A549 (cell line): Measurements from ENCODE around the gene TMEM164. TPM values are rescaled to one million over a fixed set of nuclear protein-coding genes. Genes with fewer than 3 reads are reported as not detected.

Experiments
- ATAC-seq, 2 experiments: fragments of 200-7000 bp in 1 of 2; fragments of >200 bp in 1 of 2; cut with Nextera tagmentation in 1 of 2; cut with Tn5 transposase in 1 of 2; 3 replicates each; pipeline versions ENCODE4 v1.8.0 to v1.9.1; 2018 to 2020; ENCODE audit warnings: mild to moderate bottlenecking in 1 of 2, moderate library complexity in 1 of 2
- CTCF ChIA-PET: fragments of 300-600 bp; sonication (Branson Sonifier 250); formaldehyde crosslinking; extraction: SDS; loops from one replicate; lab custom pipeline; 2021; ENCODE audit warnings: antibody characterized with exemption, inconsistent platforms; lab: Yijun Ruan, JAX
- POLR2A ChIA-PET: fragments of 350-600 bp; formaldehyde crosslinking; extraction: SDS; loops from one replicate; lab custom pipeline; 2021; ENCODE audit warnings: antibody characterized with exemption, inconsistent platforms; lab: Yijun Ruan, JAX
- DNase-seq, 2 experiments: peaks; one replicate each; pipeline versions ENCODE4 v3.0.0 to v3.0.0-alpha.2; 2011 to 2016; ENCODE audit warnings: low read depth in 1 of 2, low spot score in 1 of 2
- FAIRE-seq: peaks from 2 replicates; lab custom pipeline; 2011; peaks lifted over from hg19 to GRCh38; lab: Jason Lieb, UNC
- H3K27ac ChIP-seq, 2 experiments: fragments of >200 bp; sonication (Bioruptor Twin); formaldehyde crosslinking; 3 replicates each; pipeline ENCODE4 v1.5.1; 2016 to 2017
- H3K4me1 ChIP-seq: fragments of >200 bp; sonication (Bioruptor Twin); formaldehyde crosslinking; 3 replicates; pipeline ENCODE4 v1.6.1; 2016
- H3K4me2 ChIP-seq: fragments of >200 bp; sonication (Bioruptor Twin); formaldehyde crosslinking; 3 replicates; pipeline ENCODE4 v1.6.1; 2016
- H3K4me3 ChIP-seq: fragments of >200 bp; sonication (Bioruptor Twin); formaldehyde crosslinking; 3 replicates; pipeline ENCODE4 v1.5.1; 2016
- H3K9me3 ChIP-seq: fragments of >200 bp; sonication (Bioruptor Twin); formaldehyde crosslinking; 3 replicates; pipeline ENCODE4 v1.6.1; 2016
- BHLHE40 ChIP-seq: IDR thresholded peaks from 2 replicates; pipeline ENCODE4 v1.6.1; 2012; ENCODE audit warnings: low read depth, low read length, inconsistent platforms
- EHF ChIP-seq: fragments of 250-450 bp; sonication (Bioruptor Pico); IDR thresholded peaks from 2 replicates; pipeline ENCODE4 v1.5.0; 2020; ENCODE audit warnings: mild to moderate bottlenecking
- FOSB ChIP-seq: fragments of 250-450 bp; sonication (Bioruptor Pico); IDR thresholded peaks from 2 replicates; pipeline ENCODE4 v1.5.0; 2020; ENCODE audit warnings: mild to moderate bottlenecking, moderate library complexity
- GATA3 ChIP-seq: IDR thresholded peaks from 2 replicates; pipeline ENCODE4 v1.6.1; 2012; ENCODE audit warnings: borderline replicate concordance
- HDAC2 ChIP-seq: fragments of 200-600 bp; sonication (generic); IDR thresholded peaks from 2 replicates; pipeline ENCODE4 v1.6.1; 2016
- HOXB13 ChIP-seq: fragments of 250-450 bp; sonication (Bioruptor Pico); IDR thresholded peaks from 2 replicates; pipeline ENCODE4 v1.5.0; 2020; ENCODE audit warnings: low read depth, mild to moderate bottlenecking, moderate library complexity
- JUN ChIP-seq, 2 experiments: fragments of >200 bp; sonication (Bioruptor Twin); formaldehyde crosslinking; IDR thresholded peaks; 2 replicates in 1 of 2; 3 replicates in 1 of 2; pipeline ENCODE4 v1.6.1; 2016 to 2017
- KDM1A ChIP-seq: fragments of 200-600 bp; sonication (generic); IDR thresholded peaks from 2 replicates; pipeline ENCODE4 v1.6.1; 2016; ENCODE audit warnings: low read depth, mild to moderate bottlenecking
- MAFK ChIP-seq: fragments of 450-650 bp; IDR thresholded peaks from 2 replicates; pipeline ENCODE4 v1.6.1; 2014; ENCODE audit not compliant: partially characterized antibody
- NFE2L2 ChIP-seq: fragments of 150-350 bp; conservative IDR thresholded peaks from 2 replicates; pipeline ENCODE4 v1.6.1; 2014; ENCODE audit warnings: low read length
- POLR2A ChIP-seq: IDR thresholded peaks from 2 replicates; pipeline ENCODE4 v1.6.1; 2012; ENCODE audit warnings: mild to moderate bottlenecking, low read length
- SMC3 ChIP-seq: fragments of >200 bp; sonication (Bioruptor Twin); formaldehyde crosslinking; IDR thresholded peaks from 3 replicates; pipeline ENCODE4 v1.6.1; 2018; ENCODE audit warnings: inconsistent platforms
- SREBF2 ChIP-seq: fragments of 450-650 bp; IDR thresholded peaks from 2 replicates; pipeline ENCODE4 v1.6.1; 2014; ENCODE audit warnings: mild to moderate bottlenecking, moderate library complexity
- ZFP36 ChIP-seq: fragments of 450-650 bp; IDR thresholded peaks from 2 replicates; pipeline ENCODE4 v1.6.1; 2014; ENCODE audit warnings: borderline replicate concordance; ENCODE audit not compliant: partially characterized antibody
- ZNF302 ChIP-seq: fragments of 250-450 bp; sonication (Bioruptor Pico); IDR thresholded peaks from 2 replicates; pipeline ENCODE4 v1.9.0; 2021; ENCODE audit warnings: inconsistent platforms, mild to moderate bottlenecking, moderate library complexity
- WGBS: methylation state at CpG from one replicate; pipeline ENCODE4 v1.1.6; 2017; ENCODE audit errors: missing lambda C conversion rate; 5-methylcytosine and 5-hydroxymethylcytosine counted together
- polyA plus RNA-seq, 4 experiments: library from polyadenylated mRNA; depleted of rRNA in 3 of 4; stranded (reverse); fragments of >200 nt; fragmentation: RNase III in 1 of 4; extraction: RNeasy Plus Mini Kit Qiagen cat#74134 plus additional on column Dnase treatment in 1 of 4; gene quantifications; 2 replicates in 3 of 4; 3 replicates in 1 of 4; pipeline ENCODE4 v1.2.3, GENCODE V29; 2011 to 2017
- TF ChIP-seq, protein P1 (sequence below): fragments of 200-600 bp; sonication (generic); IDR thresholded peaks from 2 replicates; pipeline ENCODE4 v1.6.1; 2016; ENCODE audit warnings: antibody characterized with exemption, mild to moderate bottlenecking, moderate library complexity
- TF ChIP-seq, protein P2 (sequence below): fragments of 150-350 bp; IDR thresholded peaks from 2 replicates; pipeline ENCODE4 v1.6.1; 2014; ENCODE audit warnings: low read depth, mild to moderate bottlenecking, low read length
- TF ChIP-seq, protein P3 (sequence below): fragments of >200 bp; sonication (Bioruptor Twin); formaldehyde crosslinking; IDR thresholded peaks from 3 replicates; pipeline ENCODE4 v1.6.1; 2016
- TF ChIP-seq, protein P4 (sequence below): fragments of 250-450 bp; sonication (Bioruptor Pico); IDR thresholded peaks from 2 replicates; pipeline ENCODE4 v1.5.0; 2021; ENCODE audit warnings: mild to moderate bottlenecking, moderate library complexity, borderline replicate concordance
- TF ChIP-seq, protein P5 (sequence below): IDR thresholded peaks from 2 replicates; pipeline ENCODE4 v1.6.1; 2012; ENCODE audit warnings: low read depth, borderline replicate concordance
- TF ChIP-seq, protein P6 (sequence below): fragments of >200 bp; sonication (Bioruptor Twin); formaldehyde crosslinking; IDR thresholded peaks from 3 replicates; pipeline ENCODE4 v1.5.1; 2016

Gene TMEM164
- polyA plus RNA-seq, 2 of the 4 experiments (the other 2 are of a cell fraction): 32.0 to 43.7 TPM

DNA sequence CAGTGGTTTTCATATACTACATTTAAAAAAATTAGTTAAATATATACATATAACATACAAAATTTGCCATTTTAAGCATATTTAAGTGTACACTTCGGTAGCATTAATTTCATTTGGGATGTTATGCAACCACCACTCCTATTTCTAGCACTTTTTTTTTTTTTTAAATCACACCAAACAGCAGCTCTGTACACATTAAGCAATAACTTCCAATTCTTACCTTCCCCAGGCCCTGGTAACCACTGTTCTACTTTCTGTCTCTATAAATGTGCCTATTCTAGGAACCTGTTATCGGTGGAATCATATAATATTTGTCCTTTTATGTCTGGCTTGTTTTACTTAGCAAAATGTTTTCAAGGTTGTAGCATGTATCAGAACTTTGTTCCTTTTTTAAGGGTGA lies 39.1 kb downstream of the TMEM164 start:
- Histone ChIP-seq H3K4me2 (no peak overlapping the region), H3K4me3 (no peak overlapping the region), H3K4me1 (peaks cover 77% of the 10 kb centered on the region), H3K9me3 (no peaks in the 10 kb centered on the region), H3K27ac (no peak overlapping the region)
- ATAC-seq (no peak), DNase-seq (no peak), FAIRE-seq (no peak)
- ChIA-PET CTCF (interaction anchor here (1.0 kb wide), 1 partner anchor 171 kb away, joined by 3 read pairs; no protein-coding TSS in a partner anchor), POLR2A (no interaction called here)
- 88% methylated on average over 2 of the region's 2 CpGs for WGBS
- TF ChIP-seq POLR2A: no peak
- no peak for TF ChIP-seq JUN (IDR thresholded peaks at IDR 0.05)
- no peak for TF ChIP-seq BHLHE40
- TF ChIP-seq, protein P1, sequence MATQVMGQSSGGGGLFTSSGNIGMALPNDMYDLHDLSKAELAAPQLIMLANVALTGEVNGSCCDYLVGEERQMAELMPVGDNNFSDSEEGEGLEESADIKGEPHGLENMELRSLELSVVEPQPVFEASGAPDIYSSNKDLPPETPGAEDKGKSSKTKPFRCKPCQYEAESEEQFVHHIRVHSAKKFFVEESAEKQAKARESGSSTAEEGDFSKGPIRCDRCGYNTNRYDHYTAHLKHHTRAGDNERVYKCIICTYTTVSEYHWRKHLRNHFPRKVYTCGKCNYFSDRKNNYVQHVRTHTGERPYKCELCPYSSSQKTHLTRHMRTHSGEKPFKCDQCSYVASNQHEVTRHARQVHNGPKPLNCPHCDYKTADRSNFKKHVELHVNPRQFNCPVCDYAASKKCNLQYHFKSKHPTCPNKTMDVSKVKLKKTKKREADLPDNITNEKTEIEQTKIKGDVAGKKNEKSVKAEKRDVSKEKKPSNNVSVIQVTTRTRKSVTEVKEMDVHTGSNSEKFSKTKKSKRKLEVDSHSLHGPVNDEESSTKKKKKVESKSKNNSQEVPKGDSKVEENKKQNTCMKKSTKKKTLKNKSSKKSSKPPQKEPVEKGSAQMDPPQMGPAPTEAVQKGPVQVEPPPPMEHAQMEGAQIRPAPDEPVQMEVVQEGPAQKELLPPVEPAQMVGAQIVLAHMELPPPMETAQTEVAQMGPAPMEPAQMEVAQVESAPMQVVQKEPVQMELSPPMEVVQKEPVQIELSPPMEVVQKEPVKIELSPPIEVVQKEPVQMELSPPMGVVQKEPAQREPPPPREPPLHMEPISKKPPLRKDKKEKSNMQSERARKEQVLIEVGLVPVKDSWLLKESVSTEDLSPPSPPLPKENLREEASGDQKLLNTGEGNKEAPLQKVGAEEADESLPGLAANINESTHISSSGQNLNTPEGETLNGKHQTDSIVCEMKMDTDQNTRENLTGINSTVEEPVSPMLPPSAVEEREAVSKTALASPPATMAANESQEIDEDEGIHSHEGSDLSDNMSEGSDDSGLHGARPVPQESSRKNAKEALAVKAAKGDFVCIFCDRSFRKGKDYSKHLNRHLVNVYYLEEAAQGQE: no peak

DNA sequence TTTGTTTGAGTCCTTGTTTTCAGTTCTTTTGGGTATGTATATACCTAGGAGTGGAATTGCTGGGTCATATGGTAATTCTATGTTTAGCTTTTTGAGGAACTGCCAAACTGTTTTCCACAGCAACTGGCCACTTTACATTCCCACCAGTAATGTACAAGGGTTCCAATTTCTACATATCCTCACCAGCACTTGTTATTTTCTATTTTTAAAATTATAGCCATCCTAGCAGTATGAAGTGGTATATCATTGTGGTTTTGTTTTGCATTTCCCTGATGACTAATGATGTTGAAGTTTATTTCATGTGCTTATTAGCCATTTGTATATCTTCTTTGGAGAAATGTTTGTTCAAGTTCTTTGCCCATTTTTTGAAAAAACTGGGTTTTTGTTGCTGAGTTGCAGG lies 39.6 kb downstream of the TMEM164 start:
- Histone ChIP-seq H3K4me1 (peaks cover 77% of the 10 kb centered on the region), H3K4me2 (no peak overlapping the region), H3K9me3 (no peaks in the 10 kb centered on the region), H3K4me3 (no peak overlapping the region), H3K27ac (no peak overlapping the region)
- TF ChIP-seq GATA3: no peak
- POLR2A ChIA-PET: no interaction called here
- ATAC-seq: no peak
- CTCF ChIA-PET: interaction anchor here (1.0 kb wide), 1 partner anchor 171 kb away, joined by 3 read pairs; no protein-coding TSS in a partner anchor
- FAIRE-seq: no peak
- no peak for DNase-seq

DNA sequence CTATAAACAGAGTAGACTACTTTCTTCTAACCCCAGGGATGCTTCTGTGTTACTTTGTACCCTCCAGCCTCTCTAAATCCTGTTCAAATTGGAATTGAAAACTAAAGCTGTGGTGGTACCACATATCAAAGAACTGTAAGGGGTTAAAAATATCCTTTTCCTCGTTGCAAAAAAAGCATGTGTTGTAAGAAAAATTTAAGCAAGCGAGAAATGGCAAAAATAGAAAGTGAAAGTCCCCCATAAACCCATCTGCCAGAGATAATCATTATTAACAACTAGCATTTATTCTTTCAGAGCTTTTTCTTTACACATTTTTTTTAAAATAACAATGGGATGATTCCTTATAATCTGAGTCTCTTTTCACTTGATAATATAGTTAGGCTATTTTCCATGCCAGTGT lies 40.6 kb downstream of the TMEM164 start:
- TF ChIP-seq NFE2L2: no peak
- no peak for TF ChIP-seq BHLHE40
- TF ChIP-seq HDAC2: no peak
- TF ChIP-seq MAFK: no peak
- TF ChIP-seq KDM1A: no peak
- TF ChIP-seq, protein P2, sequence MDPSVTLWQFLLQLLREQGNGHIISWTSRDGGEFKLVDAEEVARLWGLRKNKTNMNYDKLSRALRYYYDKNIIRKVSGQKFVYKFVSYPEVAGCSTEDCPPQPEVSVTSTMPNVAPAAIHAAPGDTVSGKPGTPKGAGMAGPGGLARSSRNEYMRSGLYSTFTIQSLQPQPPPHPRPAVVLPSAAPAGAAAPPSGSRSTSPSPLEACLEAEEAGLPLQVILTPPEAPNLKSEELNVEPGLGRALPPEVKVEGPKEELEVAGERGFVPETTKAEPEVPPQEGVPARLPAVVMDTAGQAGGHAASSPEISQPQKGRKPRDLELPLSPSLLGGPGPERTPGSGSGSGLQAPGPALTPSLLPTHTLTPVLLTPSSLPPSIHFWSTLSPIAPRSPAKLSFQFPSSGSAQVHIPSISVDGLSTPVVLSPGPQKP: no peak
- TF ChIP-seq, protein P3, sequence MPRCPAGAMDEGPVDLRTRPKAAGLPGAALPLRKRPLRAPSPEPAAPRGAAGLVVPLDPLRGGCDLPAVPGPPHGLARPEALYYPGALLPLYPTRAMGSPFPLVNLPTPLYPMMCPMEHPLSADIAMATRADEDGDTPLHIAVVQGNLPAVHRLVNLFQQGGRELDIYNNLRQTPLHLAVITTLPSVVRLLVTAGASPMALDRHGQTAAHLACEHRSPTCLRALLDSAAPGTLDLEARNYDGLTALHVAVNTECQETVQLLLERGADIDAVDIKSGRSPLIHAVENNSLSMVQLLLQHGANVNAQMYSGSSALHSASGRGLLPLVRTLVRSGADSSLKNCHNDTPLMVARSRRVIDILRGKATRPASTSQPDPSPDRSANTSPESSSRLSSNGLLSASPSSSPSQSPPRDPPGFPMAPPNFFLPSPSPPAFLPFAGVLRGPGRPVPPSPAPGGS: no peak
- no peak for TF ChIP-seq SMC3
- TF ChIP-seq FOSB (CRISPR knock-in tag): no peak
- TF ChIP-seq, protein P4, sequence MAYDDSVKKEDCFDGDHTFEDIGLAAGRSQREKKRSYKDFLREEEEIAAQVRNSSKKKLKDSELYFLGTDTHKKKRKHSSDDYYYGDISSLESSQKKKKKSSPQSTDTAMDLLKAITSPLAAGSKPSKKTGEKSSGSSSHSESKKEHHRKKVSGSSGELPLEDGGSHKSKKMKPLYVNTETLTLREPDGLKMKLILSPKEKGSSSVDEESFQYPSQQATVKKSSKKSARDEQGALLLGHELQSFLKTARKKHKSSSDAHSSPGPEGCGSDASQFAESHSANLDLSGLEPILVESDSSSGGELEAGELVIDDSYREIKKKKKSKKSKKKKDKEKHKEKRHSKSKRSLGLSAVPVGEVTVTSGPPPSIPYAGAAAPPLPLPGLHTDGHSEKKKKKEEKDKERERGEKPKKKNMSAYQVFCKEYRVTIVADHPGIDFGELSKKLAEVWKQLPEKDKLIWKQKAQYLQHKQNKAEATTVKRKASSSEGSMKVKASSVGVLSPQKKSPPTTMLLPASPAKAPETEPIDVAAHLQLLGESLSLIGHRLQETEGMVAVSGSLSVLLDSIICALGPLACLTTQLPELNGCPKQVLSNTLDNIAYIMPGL (CRISPR knock-in tag): no peak
- no peak for TF ChIP-seq HOXB13 (CRISPR knock-in tag)
- no peak for TF ChIP-seq ZNF302 (CRISPR knock-in tag)
- TF ChIP-seq, protein P5, sequence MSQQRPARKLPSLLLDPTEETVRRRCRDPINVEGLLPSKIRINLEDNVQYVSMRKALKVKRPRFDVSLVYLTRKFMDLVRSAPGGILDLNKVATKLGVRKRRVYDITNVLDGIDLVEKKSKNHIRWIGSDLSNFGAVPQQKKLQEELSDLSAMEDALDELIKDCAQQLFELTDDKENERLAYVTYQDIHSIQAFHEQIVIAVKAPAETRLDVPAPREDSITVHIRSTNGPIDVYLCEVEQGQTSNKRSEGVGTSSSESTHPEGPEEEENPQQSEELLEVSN: no peak
- no peak for TF ChIP-seq ZFP36
- no peak for TF ChIP-seq EHF (CRISPR knock-in tag)
- TF ChIP-seq, protein P6, sequence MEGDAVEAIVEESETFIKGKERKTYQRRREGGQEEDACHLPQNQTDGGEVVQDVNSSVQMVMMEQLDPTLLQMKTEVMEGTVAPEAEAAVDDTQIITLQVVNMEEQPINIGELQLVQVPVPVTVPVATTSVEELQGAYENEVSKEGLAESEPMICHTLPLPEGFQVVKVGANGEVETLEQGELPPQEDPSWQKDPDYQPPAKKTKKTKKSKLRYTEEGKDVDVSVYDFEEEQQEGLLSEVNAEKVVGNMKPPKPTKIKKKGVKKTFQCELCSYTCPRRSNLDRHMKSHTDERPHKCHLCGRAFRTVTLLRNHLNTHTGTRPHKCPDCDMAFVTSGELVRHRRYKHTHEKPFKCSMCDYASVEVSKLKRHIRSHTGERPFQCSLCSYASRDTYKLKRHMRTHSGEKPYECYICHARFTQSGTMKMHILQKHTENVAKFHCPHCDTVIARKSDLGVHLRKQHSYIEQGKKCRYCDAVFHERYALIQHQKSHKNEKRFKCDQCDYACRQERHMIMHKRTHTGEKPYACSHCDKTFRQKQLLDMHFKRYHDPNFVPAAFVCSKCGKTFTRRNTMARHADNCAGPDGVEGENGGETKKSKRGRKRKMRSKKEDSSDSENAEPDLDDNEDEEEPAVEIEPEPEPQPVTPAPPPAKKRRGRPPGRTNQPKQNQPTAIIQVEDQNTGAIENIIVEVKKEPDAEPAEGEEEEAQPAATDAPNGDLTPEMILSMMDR: no peak
- TF ChIP-seq POLR2A: no peak
- TF ChIP-seq SREBF2: no peak
- Histone ChIP-seq H3K9me3 (no peaks in the 10 kb centered on the region), H3K4me2 (0 out of 3 replicates have a peak overlapping the region, but pooled peaks have one; percentile 13), H3K27ac (no peak overlapping the region; a peak in 1 of 6 replicates), H3K4me1 (peaks cover 78% of the 10 kb centered on the region), H3K4me3 (no peak overlapping the region)
- FAIRE-seq (no peak), DNase-seq (no peak), ATAC-seq (no peak)
- ChIA-PET CTCF (interaction anchor here (1.4 kb wide), 1 partner anchor 117 kb away, joined by 4 read pairs; no protein-coding TSS in a partner anchor), POLR2A (interaction anchor here (0.6 kb wide), 1 partner anchor 9 kb away, joined by 4 read pairs; no protein-coding TSS in a partner anchor)
- 49% methylated on average over 2 of the region's 2 CpGs for WGBS
